ENCODE measurements around the gene OR2A2. TPM values are rescaled to one million over a fixed set of nuclear protein-coding genes. Genes with fewer than 3 reads are reported as not detected.

Gene OR2A2
- total and polyA plus RNA-seq, 2 donors (not counting 3 experiments of a cell fraction or from before 2014, with no cell fraction given), result not detected

DNA sequence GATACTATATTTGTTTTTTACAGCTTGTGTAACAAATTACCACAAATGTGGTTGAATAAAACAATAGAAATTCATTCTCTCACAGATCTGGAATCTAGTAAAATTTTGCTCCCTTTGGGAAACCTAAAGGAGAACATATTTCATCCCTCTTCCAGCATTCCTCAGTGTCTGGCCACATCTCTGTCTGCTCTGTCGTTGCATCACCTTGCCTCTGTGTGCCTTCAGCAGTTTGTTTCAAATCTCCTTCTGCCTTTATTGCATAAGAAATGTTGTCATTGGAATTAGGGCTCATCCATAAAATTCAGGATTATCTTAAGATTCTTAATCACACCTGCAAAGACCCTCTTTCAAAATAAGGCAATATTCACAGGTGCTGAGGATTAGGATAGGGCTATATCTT lies 28.1 kb downstream of the OR2A2 start:
- no peak for DNase-seq (ENCODE audit: low read depth, low spot score)
- Histone ChIP-seq H3K4me2 (ENCODE audit: insufficient read depth, low read length) (no peak overlapping the region), H2AFZ (ENCODE audit: low read depth, low read length) (no peak overlapping the region), H3K36me3 (ENCODE audit: control insufficient read depth in 2 of 2, extremely low read depth in 1 of 2, insufficient read depth in 2 of 2, low read length in 2 of 2) (no peaks in the 10 kb centered on the region), H3K4me1 (ENCODE audit: control insufficient read depth, extremely low read depth, insufficient read depth, low read length) (no peaks in the 10 kb centered on the region), H3K27me3 (ENCODE audit: control insufficient read depth in 2 of 2, insufficient read depth in 2 of 2, low read length in 2 of 2) (peaks cover 2% of the 10 kb centered on the region in 2 experiments), H3K9ac (replicated peaks; ENCODE audit: extremely low read depth, insufficient read depth, low read length) (no peak overlapping the region), H3K27ac (ENCODE audit: insufficient read depth, low read depth, low read length) (no peak overlapping the region), H4K20me1 (replicated peaks; ENCODE audit: control insufficient read depth, extremely low read depth, insufficient read depth, low read length) (no peaks in the 10 kb centered on the region), H3K4me3 (replicated peaks in 1 of 3; ENCODE audit: insufficient read depth in 1 of 3, low read depth in 1 of 3, low read length in 3 of 3) (no peak overlapping the region), H3K9me1 (replicated peaks; ENCODE audit: control insufficient read depth, extremely low read depth, insufficient read depth, low read length) (no peaks in the 10 kb centered on the region), H3K9me3 (replicated peaks; ENCODE audit: control insufficient read depth, insufficient read depth, low read length) (no peaks in the 10 kb centered on the region), H3K79me2 (ENCODE audit: control insufficient read depth, insufficient read depth, low read length) (no peaks in the 10 kb centered on the region)
- intact Hi-C loops (cut with micrococcal nuclease) (no loop called here), dilution Hi-C loops (cut with MboI; ENCODE audit: extremely low pct_ligation_motif_present, low sequenced_read_pairs) (no loop called here)
- BruUV-seq (replicated peaks), result no TSS peak
- TF ChIP-seq FOS (IDR thresholded peaks at IDR 0.05; ENCODE audit: borderline replicate concordance, insufficient read depth, low read length), result no peak
- TF ChIP-seq, protein P1, sequence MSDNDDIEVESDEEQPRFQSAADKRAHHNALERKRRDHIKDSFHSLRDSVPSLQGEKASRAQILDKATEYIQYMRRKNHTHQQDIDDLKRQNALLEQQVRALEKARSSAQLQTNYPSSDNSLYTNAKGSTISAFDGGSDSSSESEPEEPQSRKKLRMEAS (IDR thresholded peaks at IDR 0.05; ENCODE audit: insufficient read depth, insufficient read length), result no peak
- no peak for TF ChIP-seq MYC (IDR thresholded peaks at IDR 0.05; ENCODE audit: low read depth, low read length)
- no peak for TF ChIP-seq EZH2 (IDR thresholded peaks at IDR 0.05; ENCODE audit: borderline replicate concordance, low read depth, low read length, severe bottlenecking)
- TF ChIP-seq GATA2 (IDR thresholded peaks at IDR 0.05; ENCODE audit: insufficient read depth, insufficient read length, low read depth, low read length), result no peak
- no peak for TF ChIP-seq POLR2A (IDR thresholded peaks at IDR 0.05; ENCODE audit: low read depth, low read length)
- TF ChIP-seq, protein P2, sequence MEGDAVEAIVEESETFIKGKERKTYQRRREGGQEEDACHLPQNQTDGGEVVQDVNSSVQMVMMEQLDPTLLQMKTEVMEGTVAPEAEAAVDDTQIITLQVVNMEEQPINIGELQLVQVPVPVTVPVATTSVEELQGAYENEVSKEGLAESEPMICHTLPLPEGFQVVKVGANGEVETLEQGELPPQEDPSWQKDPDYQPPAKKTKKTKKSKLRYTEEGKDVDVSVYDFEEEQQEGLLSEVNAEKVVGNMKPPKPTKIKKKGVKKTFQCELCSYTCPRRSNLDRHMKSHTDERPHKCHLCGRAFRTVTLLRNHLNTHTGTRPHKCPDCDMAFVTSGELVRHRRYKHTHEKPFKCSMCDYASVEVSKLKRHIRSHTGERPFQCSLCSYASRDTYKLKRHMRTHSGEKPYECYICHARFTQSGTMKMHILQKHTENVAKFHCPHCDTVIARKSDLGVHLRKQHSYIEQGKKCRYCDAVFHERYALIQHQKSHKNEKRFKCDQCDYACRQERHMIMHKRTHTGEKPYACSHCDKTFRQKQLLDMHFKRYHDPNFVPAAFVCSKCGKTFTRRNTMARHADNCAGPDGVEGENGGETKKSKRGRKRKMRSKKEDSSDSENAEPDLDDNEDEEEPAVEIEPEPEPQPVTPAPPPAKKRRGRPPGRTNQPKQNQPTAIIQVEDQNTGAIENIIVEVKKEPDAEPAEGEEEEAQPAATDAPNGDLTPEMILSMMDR (IDR thresholded peaks at IDR 0.05; ENCODE audit: extremely low read depth in 1 of 2, insufficient read depth in 1 of 2, low read depth in 1 of 2, low read length in 2 of 2), result no peak
- TF ChIP-seq JUN (IDR thresholded peaks at IDR 0.05; ENCODE audit: borderline replicate concordance, insufficient read depth, insufficient read length, low read depth), result no peak
- TF ChIP-seq POLR2AphosphoS5 (IDR thresholded peaks at IDR 0.05; ENCODE audit: insufficient read depth, low read depth, low read length), result no peak
- FAIRE-seq, result no peak
- ChIA-PET CTCF (interaction anchor here (2.9 kb wide), 1 partner anchor 10 kb away, joined by 18 read pairs; no protein-coding TSS in a partner anchor), POLR2A (no interaction called here)

Data from endothelial cell of umbilical vein (primary cell).